Pulmonary artery endothelial cell (primary cell): ENCODE measurements around the gene FAM120C. TPM values are rescaled to one million over a fixed set of nuclear protein-coding genes. Genes with fewer than 3 reads are reported as not detected.

Source experiments
- DNase-seq: peaks from one replicate; pipeline ENCODE4 v3.0.0-alpha.2; 2011; ENCODE audit warnings: low read depth, low spot score
- total RNA-seq: library from RNA; depleted of rRNA; stranded (reverse); fragments of >200 nt; gene quantifications from 2 replicates; pipeline ENCODE4 v1.2.3, GENCODE V29; 2014

Gene FAM120C, protein sequence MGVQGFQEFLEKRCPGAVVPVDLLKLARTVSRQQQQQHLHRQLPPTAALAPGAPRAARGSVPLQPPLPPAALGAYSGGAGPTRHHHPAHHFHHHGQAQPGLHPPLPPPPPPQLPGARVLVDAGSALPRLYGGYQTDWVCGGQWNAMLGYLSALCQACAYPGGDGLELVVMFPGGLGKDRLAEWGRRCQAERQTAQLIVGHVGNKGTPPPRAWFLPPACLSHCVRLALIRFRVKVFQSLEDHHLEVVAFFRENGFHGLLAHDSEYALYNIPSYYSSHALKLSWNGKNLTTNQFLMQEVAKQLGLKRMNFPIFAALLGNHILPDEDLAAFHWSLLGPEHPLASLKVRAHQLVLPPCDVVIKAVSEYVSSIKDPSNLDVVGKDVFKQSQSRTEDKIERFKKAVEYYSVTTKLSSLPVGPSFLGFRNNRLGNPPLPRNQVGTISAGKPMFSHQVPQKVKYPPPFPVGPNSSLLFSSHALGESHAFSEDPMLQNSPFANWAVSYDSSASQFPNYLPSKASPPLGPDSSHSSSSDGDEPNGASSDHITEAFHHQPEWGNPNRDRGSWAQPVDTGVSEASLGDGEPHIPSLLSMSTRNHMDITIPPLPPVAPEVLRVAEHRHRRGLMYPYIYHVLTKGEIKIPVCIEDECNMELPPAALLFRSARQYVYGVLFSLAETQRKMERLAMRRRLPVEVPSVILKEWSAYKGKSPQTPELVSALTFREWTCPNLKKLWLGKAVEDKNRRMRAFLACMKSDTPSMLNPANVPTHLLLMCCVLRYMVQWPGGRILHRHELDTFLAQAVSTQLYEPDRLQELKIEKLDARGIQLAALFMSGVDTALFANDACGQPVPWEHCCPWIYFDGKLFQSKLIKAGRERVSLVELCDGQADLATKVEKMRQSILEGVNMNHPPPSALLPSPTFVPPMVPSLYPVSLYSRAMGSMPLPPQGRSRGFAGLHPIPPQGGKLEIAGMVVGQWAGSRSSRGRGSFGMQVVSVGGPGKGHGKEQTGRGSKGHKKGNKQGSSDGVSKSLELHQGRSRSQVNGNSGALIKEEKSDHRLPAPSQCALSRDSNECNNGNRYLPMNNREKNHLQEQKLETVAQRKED
- total RNA-seq = 3.2 and 5.4 TPM in 2 replicates

DNA sequence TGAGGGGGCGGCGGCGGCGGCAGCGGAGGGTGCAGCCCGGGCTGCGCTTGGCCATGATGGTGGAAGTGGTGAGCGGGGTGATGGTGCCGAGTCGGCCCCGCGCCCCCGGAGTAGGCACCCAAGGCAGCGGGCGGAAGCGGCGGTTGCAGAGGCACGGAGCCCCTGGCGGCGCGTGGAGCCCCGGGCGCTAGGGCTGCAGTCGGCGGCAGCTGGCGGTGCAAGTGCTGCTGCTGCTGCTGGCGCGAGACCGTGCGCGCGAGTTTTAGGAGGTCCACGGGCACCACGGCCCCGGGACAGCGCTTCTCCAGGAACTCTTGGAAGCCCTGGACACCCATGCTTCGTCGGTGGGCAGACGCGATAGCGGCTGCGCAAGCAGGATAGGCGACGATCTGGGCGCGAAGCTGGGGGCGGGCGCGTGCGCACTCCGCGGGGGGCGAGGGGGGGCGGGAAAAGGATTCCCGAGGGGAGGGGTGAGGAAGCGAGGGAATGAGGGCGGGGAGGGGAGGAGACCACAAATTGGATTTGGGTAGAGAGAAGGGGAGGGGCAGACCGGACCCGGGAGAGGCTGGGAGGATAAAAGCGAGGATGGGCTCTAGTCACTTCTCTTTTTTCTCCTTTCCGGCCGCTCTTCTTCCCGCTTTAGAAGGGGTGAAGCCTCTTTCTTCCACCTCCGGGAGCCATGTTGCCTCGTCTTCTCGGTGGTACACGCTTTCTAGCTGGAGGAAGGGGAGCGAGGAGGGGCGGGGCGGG, at the start of gene FAM120C:
FAM120C (minus strand) TSS at position 391 of the 750 bp plus-strand sequence; CDS start at position 335, 56 bp downstream.
- DNase-seq = no peak

DNA sequence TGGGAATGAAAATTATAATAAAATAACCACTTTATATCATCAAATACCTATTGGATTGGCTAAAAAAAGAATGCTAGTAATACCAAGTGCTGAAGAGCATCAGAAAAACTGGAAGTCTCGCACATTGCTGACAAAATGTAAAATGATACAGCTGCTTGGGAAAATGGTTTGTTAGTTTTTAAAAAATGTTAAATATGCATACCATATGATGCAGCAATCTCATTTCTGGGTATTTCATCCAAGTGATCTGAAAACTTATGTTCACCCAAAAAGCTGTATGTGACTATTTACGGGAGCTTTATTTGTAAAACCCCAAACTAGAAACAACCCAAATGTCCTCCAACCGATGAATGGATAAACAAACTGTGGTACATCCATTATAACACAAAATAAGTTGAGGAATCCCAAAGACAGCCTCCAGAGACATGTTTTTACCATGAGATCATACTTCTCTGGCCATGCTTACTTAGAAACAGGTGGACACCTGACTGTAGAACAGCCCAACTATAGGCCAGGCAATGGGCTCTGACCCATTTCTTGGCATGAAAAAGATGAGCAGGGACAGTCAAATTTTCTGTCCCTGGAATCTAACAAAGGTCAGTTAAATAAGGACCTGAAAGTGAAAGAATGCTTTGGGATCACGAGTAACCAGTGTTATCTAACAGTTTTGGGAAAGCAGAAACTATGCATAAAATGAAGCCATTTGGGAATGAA, 47.5 kb upstream of the FAM120C start:
- DNase-seq = no peak

GRCh38 chrX:54223581-54223980, 40.5 kb upstream of the FAM120C start:
- DNase-seq = no peak

GRCh38 chrX:54213603-54214002, 30.5 kb upstream of the FAM120C start:
- DNase-seq = no peak

DNA sequence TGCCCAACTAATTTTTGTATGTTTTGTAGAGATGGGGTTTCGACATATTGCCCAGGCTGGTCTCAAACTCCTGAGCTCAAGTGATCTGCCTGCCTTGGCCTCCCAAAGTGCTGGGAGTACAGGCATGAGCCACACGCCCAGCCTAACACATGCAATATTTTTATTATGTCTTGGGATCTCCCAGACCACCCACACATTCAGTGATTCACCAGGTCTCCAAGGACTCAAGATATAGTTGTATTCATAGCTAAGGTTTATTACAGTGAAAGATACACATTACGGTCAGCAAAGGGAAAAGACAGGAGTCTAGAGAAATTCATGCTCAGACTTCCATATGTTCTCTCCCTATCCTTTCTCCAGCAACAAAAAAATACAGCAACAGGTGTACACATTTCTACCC, 25.5 kb upstream of the FAM120C start:
- no peak for DNase-seq

DNA sequence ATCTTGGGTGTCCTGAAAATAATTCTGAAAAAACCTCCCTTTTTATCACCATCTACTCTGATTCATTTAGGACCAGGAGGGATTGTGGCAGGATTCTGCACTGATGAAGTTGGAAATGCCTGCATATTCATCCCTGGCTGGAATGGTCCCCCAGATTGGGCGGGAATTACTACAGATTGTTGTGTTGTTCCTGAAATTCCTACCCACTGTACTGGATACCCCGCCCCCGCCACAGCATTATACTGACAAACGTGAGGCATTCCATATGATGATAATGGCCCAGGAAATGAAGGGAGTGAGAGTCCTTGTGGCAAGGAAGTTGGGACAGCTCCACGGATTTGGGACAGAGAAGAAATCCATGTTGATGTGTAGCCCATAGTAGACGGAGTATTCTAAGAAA, 15.2 kb upstream of the FAM120C start:
- no peak for DNase-seq

DNA sequence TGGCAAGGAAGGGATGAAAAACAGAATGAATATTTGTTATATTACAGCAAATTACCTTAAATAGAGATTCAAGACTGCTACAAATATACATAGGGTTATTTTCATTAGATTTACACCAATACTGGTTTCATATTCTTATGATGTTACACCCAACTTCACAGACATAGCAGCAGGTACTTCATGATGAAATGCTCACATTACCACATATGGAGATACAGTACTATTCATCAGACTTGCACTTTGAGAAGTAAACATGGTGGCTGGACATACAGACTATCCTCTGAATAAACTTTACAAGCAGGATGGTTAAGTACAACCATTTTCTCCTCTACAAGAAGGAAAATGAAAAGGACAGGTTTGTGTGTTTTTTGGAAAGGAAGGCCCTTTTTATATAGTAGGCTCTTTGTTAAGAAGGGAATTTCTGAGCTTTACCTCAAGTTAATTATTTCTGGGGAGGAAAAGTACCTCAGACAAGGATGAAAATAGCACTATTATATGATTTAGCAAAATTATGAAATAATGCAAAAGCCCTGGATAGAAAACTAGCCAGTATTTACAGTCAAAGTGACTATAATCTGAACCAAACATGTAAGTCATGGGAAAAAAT, 12.0 kb upstream of the FAM120C start:
- no peak for DNase-seq

GRCh38 chrX:54193085-54193821, 10.2 kb upstream of the FAM120C start:
- no peak for DNase-seq

DNA sequence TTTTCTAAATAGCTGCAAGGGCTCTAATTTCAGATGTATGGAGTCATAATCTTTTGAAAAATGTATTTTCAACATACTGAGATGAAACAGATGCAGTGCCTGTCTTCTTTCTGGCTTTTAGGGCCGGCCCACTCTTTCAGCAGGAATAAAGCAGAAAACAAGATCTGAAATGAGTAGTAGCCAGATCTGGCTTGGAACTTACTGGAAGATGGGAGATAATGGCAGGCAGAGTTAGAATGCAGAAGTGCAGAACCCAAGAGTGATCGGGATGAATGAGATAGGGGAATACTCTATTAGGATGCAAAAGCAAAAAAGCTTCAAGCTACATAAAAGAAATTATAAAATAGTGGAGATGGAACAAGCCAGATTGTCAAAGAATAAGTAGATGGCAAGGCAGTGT, 1.4 kb upstream of the FAM120C start:
- DNase-seq = no peak

- DNase-seq = no peak
Observed at GRCh38 chrX:54182194-54182863, 725 bp downstream of the FAM120C start.

DNA sequence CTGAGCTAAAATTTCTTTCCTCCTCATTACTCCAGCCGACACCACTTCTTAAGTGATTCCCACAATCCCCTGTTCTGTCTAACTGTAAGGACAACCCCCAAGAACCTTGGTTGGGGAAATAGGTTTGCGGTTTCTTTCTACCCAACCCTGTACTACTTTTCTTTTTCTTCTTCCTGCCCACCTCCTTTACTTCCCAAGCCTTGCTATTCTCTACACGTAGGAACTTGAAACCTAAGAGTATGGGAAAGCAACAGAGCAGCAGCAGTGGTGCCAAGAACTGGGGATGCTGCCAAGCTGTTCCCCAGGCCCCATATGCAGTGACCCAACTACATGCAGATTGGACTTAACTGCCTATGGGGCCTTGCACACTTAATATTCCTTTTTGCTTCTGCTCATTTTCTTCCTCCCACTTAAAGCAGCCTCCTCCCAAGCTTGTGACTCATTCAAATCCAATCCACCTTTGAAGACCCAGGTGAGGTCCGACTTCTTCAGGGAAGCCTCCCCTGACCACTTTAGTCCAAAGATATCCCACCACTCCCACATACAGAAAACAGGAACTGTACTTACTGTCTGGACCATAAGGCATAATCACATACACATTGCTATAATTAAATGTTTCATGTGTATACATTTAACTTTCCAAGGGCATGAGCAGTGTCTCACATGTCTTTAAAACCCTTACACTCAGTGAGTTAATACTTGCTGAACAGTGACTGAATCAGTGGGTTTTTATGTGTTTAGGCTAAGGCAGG, 1.7 kb downstream of the FAM120C start:
- no peak for DNase-seq

DNA sequence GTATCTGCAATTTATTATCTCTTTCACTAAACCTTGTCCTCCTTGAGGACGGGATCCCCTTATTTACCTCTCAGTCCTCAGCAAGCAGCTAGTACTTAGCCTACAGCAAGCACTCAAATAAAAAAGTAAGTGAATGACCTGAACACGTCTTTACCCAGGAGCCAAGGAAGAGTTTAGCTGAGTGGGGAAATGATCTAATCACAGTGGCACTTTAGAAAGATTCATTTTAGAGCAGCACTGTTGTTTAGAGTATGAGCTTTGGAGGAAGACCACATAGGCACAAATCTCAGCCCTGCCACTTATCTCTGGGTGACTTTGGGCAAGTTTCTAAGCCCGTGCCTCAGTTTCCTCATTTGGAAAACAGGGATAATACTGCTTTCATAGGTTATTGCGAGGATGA, 2.7 kb downstream of the FAM120C start:
- DNase-seq = no peak

DNA sequence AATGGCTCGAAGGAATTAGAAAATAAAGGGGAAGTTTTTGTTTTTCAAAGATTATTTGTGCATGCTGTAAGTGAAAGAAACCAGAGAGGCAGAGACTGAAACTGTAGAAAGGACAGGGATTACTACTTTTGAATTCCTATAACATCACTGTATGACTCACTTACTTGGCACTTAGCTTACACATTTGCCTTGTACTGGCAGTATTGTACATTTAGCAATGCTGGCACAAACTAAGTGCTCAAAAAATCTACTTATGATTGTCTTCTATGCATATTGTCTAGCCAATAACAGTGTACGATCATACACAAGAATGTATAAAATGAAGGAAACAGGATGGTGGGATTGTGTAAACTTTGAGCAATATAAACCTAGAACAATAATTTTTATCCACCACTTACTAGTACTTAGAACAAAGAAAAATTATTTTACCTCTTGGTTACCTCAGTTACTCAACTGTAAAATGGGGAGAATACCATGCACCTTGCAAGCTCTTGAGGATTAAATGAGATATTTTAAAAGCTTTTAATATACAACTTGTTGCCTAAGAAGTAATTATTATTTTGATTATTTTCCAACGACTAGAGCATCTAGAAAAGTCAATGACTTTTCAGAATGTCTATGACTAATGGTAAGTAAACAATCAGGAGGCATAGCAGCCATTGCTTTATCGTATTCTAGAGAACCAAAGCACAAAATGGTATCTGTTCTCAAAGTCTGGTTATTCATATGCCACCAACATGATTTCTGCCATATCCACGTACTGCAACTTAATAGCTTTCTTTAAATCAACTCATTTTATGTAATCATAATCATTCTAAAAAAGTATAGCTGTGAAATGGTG, 4.7 kb downstream of the FAM120C start:
- DNase-seq = peak; percentile 39

GRCh38 chrX:54177306-54177705, 5.7 kb downstream of the FAM120C start:
- DNase-seq = no peak

DNA sequence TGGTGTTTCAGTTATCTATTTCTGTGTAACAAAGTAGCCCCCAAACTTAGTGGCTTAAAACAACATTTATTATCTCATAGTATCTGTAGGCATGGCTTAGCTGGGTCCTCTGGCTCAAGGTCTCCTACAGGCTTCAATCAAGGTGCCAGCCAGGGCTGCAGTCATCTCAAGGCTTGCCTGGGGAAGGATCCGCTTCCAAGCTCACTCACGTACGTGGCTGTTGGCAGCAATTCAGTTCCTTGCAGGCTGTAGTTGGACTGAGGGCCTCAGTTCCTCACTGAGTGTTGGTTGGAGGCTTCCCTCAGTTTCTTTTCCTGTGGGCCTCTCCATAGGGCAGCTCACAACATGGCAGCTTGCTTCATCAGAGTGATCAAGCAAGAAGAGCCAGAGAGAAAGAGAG, 9.3 kb downstream of the FAM120C start:
- no peak for DNase-seq

- DNase-seq = no peak
Observed at GRCh38 chrX:54172455-54172854, 10.6 kb downstream of the FAM120C start.

DNA sequence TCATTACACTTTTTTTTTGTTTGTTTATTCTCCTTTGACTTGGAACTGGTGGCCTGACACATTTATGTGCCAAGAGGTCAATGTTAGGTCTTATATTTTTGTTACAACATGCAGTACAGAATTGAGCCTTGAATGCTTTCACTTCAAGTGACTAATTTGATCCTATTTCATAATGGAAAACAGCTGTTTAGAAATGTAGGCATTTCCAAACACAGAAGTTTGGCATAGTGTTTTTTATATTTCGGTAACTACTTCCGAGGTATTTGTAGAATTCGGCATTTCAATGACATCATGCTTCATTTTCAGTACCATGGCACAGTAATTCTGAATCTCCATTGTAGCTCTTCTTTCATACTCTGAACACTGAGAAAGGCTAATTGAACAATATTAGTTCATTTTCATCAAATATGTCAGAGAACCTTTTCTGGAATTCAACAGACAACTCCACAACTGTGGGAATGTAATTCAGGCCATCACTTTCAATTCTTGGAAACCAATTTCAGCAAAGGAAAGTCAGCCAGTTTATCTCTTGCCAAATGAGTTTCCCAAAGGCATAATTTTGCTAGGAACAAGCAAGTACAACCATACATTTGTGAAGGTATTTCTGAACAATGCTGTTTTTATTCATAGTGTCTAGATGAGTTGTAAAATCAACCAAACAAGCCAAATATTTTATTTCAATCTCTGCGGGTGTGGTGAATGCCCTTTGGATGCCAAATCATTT, 11.4 kb downstream of the FAM120C start:
- no peak for DNase-seq
